ENCODE measurements around the gene SHROOM4.

DNA sequence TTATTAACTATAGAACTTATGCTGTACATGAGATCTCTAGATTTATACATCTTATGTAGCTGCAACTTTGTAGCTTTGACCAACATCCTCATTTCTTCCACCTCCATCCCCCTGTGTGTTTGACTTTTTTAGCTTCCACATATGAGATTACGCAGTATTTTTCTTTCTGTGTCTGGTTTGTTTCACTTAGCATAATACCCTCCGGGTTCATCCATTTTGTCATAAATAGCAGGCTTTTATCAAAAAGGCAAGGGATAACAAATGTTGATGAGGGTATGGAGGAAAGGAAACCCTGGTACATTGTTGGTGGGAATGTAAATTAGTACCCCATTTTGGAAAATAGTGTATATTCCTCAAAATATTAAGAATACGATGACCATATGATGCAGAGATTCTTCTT, 227.0 kb downstream of the SHROOM4 start:
- TF ChIP-seq ZNF253 (CRISPR knock-in tag; conservative IDR thresholded peaks at IDR 0.05), result no peak
- TF ChIP-seq SP2 (IDR thresholded peaks at IDR 0.05; ENCODE audit: extremely low read depth, low read depth, low read length, poor library complexity, severe bottlenecking), result no peak
- TF ChIP-seq TBP (optimal IDR thresholded peaks at IDR 0.05; ENCODE audit: low read depth, low read length), result no peak
- no peak for TF ChIP-seq RAD21 (CRISPR knock-in tag; conservative IDR thresholded peaks at IDR 0.05 in 1 of 2, IDR thresholded peaks at IDR 0.05 in 1 of 2)
- no peak for TF ChIP-seq NR2C1 (IDR thresholded peaks at IDR 0.05)
- TF ChIP-seq NR2C1 (tag; IDR thresholded peaks at IDR 0.05), result no peak
- no peak for TF ChIP-seq ZNF140 (CRISPR knock-in tag; IDR thresholded peaks at IDR 0.05)
- TF ChIP-seq SUPT5H (IDR thresholded peaks at IDR 0.05), result no peak
- TF ChIP-seq RFX5 (IDR thresholded peaks at IDR 0.05; ENCODE audit: low read depth, low read length), result no peak
- no peak for TF ChIP-seq E2F8 (IDR thresholded peaks at IDR 0.05; ENCODE audit: low read depth, partially characterized antibody)
- no peak for TF ChIP-seq ZBTB8A (IDR thresholded peaks at IDR 0.05; ENCODE audit: partially characterized antibody)
- no peak for TF ChIP-seq RBM17 (IDR thresholded peaks at IDR 0.05; ENCODE audit: borderline replicate concordance, low read depth, low read length)
- no peak for TF ChIP-seq YY1 (IDR thresholded peaks at IDR 0.05; ENCODE audit: borderline replicate concordance in 1 of 3, control insufficient read depth in 1 of 3, extremely low read depth in 1 of 3, insufficient read depth in 3 of 3, insufficient read length in 1 of 3, insufficient replicate concordance in 2 of 3, low read depth in 1 of 3, low read length in 2 of 3)
- no peak for TF ChIP-seq SMARCB1 (IDR thresholded peaks at IDR 0.05; ENCODE audit: insufficient read length, low read depth)
- no peak for TF ChIP-seq ZNF133 (CRISPR knock-in tag; IDR thresholded peaks at IDR 0.05)

Data from K562 (cell line).